Skeletal muscle tissue (tissue), 4 donors: ENCODE measurements around the gene PLD6. TPM values are rescaled to one million over a fixed set of nuclear protein-coding genes. Genes with fewer than 3 reads are reported as not detected.

Experiments used
- H3K27ac ChIP-seq: one replicate; pipeline ENCODE4 v1.7.0; 2013; ENCODE audit warnings: mild to moderate bottlenecking, low read depth, low read length, inconsistent platforms
- H3K27me3 ChIP-seq, 3 donors: one replicate each; pipeline ENCODE4 v1.7.0; 2013; ENCODE audit warnings: low read length in 3 of 3; ENCODE audit not compliant: control insufficient read depth in 3 of 3, insufficient read depth in 3 of 3
- H3K36me3 ChIP-seq, 3 donors: one replicate each; pipeline ENCODE4 v1.7.0; 2013; ENCODE audit warnings: low read length in 3 of 3; ENCODE audit not compliant: control insufficient read depth in 3 of 3, insufficient read depth in 3 of 3
- H3K4me1 ChIP-seq, 3 donors: one replicate each; pipeline ENCODE4 v1.7.0; 2013; ENCODE audit warnings: low read length in 3 of 3, mild to moderate bottlenecking in 3 of 3; ENCODE audit not compliant: control insufficient read depth in 3 of 3, insufficient read depth in 3 of 3
- H3K4me3 ChIP-seq, 3 donors: one replicate each; pipeline ENCODE4 v1.7.0; 2013; ENCODE audit warnings: low read length in 3 of 3
- H3K9ac ChIP-seq, 3 donors: one replicate each; pipeline ENCODE4 v1.7.0; 2013; ENCODE audit warnings: low read length in 3 of 3, mild to moderate bottlenecking in 3 of 3, moderate library complexity in 2 of 3, low read depth in 1 of 3
- H3K9me3 ChIP-seq, 3 donors: one replicate each; pipeline ENCODE4 v1.7.0; 2013; ENCODE audit warnings: low read length in 3 of 3; ENCODE audit not compliant: control insufficient read depth in 3 of 3
- total RNA-seq: library from RNA; depleted of rRNA; stranded (reverse); fragments of >200 nt; gene quantifications from one replicate; pipeline ENCODE4 v1.2.3, GENCODE V29; 2014
- donor health status: Osteomylitis.

PLD6 gene
- total RNA-seq, 1 donor from 2014 or later = 4.2 TPM

DNA sequence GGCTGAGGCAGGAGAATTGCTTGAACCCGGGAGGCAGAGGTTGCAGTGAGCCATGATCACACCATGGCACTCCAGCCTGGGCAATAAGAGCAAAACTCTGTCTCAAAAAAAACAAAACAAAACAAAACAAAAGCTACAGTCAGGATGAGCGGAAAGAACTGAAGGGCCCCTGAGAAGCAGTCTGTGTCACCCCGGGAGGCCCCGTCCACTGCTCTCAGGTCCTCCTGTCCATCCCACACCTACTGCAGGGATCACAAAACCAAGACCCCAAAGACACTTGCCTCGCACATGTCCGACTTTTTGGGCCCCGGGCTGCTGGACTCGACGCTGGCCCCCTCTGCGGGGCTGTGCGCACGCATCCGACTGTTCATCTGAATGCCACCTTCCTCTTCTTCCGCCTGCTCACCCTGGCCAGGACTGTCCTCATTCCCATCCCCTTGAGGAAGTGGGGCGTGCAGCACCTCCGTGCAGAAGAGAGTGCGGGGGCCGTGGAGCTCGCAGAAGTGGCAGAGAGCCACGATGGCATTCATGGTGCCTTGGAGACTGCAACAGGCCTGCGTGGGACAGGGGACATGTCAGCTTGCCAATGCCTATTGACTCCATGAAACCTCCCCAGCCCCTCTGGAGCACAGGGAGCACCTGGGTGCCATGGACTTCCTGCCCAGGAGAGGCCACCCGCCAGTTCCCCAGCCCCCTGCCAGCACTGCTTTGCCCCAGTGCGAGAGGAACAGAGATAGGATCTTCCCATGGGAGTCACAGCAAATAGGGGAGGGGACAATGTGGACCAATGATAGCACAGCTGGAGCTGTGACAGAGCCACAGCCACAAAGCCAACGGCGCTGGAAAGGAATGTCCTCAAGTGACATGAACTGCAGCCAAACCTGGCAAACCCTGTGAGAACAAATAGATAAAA, 21.7 kb upstream of the PLD6 start:
- H3K9ac ChIP-seq = peak overlapping the region in 1 of 3 donors; percentile 74
- H3K27ac ChIP-seq = peak overlapping the region; percentile 37
- H3K36me3 ChIP-seq = peaks cover 82 to 97% (median 83%) of the 10 kb centered on the region in 3 donors
- peaks cover 16 to 38% (median 38%) of the 10 kb centered on the region in 3 donors for H3K4me1 ChIP-seq
- H3K9me3 ChIP-seq = no peaks in the 10 kb centered on the region
- no peak overlapping the region for H3K4me3 ChIP-seq
- no peaks in the 10 kb centered on the region for H3K27me3 ChIP-seq

DNA sequence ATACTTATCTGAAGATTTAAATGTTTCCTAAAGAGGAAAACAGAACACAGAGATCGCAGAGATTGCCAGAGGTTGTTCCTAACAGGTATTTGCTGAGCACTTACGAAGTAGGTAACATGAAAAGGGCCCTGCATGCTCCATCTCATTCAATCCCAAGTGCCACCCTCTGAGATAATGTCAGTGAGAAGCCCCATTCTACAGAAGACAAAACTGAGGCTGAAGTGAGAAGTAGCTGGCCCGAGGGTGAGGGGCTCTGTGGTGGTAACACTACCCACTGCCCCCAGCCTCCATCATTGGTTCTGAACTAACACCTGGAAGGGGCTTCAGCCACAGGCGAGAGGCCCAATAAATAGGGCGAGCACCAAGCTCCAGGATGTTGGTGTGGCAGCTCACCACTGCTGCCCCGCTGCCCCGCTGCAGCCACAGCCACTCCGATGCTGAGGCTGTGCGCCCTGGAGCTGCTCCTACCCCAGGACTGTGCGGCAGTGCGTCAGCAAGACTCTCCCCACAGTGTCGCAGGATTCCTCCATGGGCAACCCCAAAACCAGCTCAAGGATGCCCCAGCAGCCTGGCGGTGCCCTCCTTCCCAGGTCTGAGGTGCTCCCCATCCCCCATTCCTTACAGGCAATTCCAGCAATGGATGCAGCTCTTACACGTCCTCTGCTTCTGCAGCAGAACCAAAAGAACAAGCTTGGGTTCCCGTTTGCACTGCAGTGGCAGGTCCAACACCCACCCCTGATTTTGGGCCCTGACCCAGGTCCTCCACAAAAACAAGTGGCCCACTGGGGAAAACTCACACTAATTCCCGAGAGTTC, 20.5 kb upstream of the PLD6 start:
- Histone ChIP-seq H3K36me3 (peaks cover 81 to 97% (median 85%) of the 10 kb centered on the region in 3 donors), H3K9ac (no peak overlapping the region)

GRCh38 chr17:17225901-17226300, 19.8 kb upstream of the PLD6 start:
- no peak overlapping the region for H3K27ac ChIP-seq
- no peaks in the 10 kb centered on the region for H3K9me3 ChIP-seq
- peaks cover 16 to 29% (median 27%) of the 10 kb centered on the region in 3 donors for H3K4me1 ChIP-seq
- H3K36me3 ChIP-seq = peaks cover 82 to 97% (median 86%) of the 10 kb centered on the region in 3 donors
- no peaks in the 10 kb centered on the region for H3K27me3 ChIP-seq
- no peak overlapping the region for H3K4me3 ChIP-seq
- H3K9ac ChIP-seq = no peak overlapping the region

More for the DNA sequence above, 20.5 kb upstream of the PLD6 start:
- Histone ChIP-seq H3K9me3 (no peaks in the 10 kb centered on the region), H3K27ac (no peak overlapping the region), H3K4me3 (no peak overlapping the region), H3K27me3 (no peaks in the 10 kb centered on the region), H3K4me1 (peaks cover 16 to 30% (median 28%) of the 10 kb centered on the region in 3 donors)

- no peaks in the 10 kb centered on the region for H3K9me3 ChIP-seq
- H3K27me3 ChIP-seq = no peaks in the 10 kb centered on the region
- no peak overlapping the region for H3K4me3 ChIP-seq
- H3K36me3 ChIP-seq = peaks cover 85 to 90% (median 86%) of the 10 kb centered on the region in 3 donors
- no peak overlapping the region for H3K9ac ChIP-seq
- peaks cover 13 to 15% (median 15%) of the 10 kb centered on the region in 3 donors for H3K4me1 ChIP-seq
- H3K27ac ChIP-seq = no peak overlapping the region
Observed at GRCh38 chr17:17224137-17224536, 18.0 kb upstream of the PLD6 start.

DNA sequence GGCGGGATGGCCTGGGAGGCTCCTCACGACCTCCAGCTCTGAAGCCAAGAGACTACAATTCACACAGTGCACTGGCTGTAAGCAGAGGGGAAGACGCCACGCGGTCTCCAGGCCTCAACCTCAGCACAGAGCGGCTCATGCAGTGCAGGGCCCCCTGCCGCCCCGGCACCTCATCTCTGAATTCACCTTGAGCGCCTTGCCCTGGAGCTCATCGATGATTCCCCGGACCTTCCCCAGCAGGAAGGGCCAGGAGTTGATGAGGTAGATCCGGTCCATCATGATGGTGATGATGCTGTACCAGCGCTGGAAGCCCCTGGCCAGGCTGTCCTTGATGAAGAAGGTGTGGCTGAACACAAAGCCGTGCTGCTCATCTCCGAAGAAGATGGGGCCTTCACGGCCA, 17.6 kb upstream of the PLD6 start:
- Histone ChIP-seq H3K4me3 (no peak overlapping the region), H3K9me3 (no peaks in the 10 kb centered on the region), H3K36me3 (peaks cover 85 to 90% (median 86%) of the 10 kb centered on the region in 3 donors), H3K27ac (no peak overlapping the region), H3K9ac (no peak overlapping the region), H3K27me3 (no peaks in the 10 kb centered on the region), H3K4me1 (peaks cover 9 to 11% (median 11%) of the 10 kb centered on the region in 3 donors)

DNA sequence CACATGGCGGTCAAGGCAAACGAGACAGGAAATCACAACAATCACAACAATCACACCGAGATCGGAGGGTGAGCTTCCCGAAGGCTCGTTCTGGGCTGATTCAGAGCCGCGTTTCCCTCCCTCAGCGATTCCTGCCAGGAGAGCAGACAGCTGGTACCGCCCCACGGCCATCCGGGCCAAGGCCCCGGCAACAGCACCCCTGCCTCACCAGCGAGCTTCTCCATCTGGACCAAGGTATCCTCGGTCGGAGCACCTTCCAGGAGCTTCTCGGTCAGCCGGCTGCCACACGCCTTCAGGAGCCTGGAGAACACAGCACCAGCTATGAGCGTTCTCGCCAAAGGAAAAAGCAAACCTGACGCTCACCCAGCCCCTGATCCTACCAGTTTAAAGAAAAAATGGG, 15.2 kb upstream of the PLD6 start:
- Histone ChIP-seq H3K4me3 (no peak overlapping the region), H3K4me1 (no peaks in the 10 kb centered on the region), H3K9me3 (no peaks in the 10 kb centered on the region), H3K36me3 (peaks cover 85 to 92% (median 87%) of the 10 kb centered on the region in 3 donors), H3K27me3 (no peaks in the 10 kb centered on the region), H3K27ac (no peak overlapping the region), H3K9ac (no peak overlapping the region)

DNA sequence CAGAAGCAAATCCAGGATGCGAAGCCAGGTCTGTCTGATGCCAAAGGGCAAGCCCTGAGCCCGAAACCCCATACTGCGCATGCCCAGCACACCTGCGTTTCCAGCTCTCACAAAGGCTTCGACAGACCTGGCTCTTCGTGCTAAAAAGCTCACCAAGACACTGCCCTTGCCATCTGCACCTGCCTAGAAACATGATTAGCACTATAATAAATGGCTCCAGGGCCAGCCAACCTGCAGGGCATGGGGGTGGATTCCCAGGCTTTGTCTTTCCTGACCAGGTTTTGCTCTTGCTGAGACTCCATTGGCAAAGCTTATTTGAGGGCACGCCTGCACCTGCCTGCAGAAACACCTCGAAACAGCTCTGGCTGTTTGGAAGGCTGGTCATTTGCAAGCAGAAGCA, 14.4 kb upstream of the PLD6 start:
- Histone ChIP-seq H3K9ac (no peak overlapping the region), H3K9me3 (no peaks in the 10 kb centered on the region), H3K27me3 (no peaks in the 10 kb centered on the region), H3K27ac (no peak overlapping the region), H3K4me1 (no peaks in the 10 kb centered on the region), H3K4me3 (no peak overlapping the region), H3K36me3 (peaks cover 86 to 91% (median 87%) of the 10 kb centered on the region in 3 donors)

GRCh38 chr17:17217995-17218394, 11.9 kb upstream of the PLD6 start:
- H3K27me3 ChIP-seq = no peaks in the 10 kb centered on the region
- H3K27ac ChIP-seq = no peak overlapping the region
- no peak overlapping the region for H3K9ac ChIP-seq
- peaks cover 79 to 85% (median 84%) of the 10 kb centered on the region in 3 donors for H3K36me3 ChIP-seq
- no peaks in the 10 kb centered on the region for H3K9me3 ChIP-seq
- H3K4me3 ChIP-seq = no peak overlapping the region
- no peaks in the 10 kb centered on the region for H3K4me1 ChIP-seq

DNA sequence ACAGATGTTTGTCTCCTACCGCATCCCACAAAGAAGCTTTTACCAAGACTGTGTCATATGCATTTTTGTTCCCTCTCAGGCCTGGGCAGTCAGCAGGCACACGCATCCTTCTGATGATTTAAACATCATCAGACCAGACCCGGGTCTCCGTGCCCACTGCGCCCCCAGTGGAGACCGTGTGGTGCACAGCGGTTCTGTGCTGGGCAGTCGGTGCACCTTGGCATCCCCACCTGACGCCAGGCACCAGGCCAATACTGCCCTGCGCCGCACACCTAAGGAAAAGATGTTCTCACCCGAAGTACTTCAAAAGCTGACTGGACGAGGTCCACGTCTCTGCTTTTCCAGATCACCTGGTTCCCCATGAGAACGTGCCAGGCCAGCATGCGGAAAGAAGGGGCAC, 10.6 kb upstream of the PLD6 start:
- H3K9me3 ChIP-seq = no peaks in the 10 kb centered on the region
- H3K4me3 ChIP-seq = no peak overlapping the region
- H3K36me3 ChIP-seq = peaks cover 72 to 80% (median 78%) of the 10 kb centered on the region in 3 donors

More for the DNA sequence above, 10.6 kb upstream of the PLD6 start:
- H3K9ac ChIP-seq = no peak overlapping the region
- H3K27me3 ChIP-seq = no peaks in the 10 kb centered on the region
- no peaks in the 10 kb centered on the region for H3K4me1 ChIP-seq
- no peak overlapping the region for H3K27ac ChIP-seq
